ENCODE data around the gene CTU2. TPM values are rescaled to one million over a fixed set of nuclear protein-coding genes. Genes with fewer than 3 reads are reported as not detected.

CTU2 gene
- total and polyA plus RNA-seq, 2 of the 8 experiments (the other 6 are each of a cell fraction or from before 2014, with no cell fraction given): 32.7 to 42.9 TPM

DNA sequence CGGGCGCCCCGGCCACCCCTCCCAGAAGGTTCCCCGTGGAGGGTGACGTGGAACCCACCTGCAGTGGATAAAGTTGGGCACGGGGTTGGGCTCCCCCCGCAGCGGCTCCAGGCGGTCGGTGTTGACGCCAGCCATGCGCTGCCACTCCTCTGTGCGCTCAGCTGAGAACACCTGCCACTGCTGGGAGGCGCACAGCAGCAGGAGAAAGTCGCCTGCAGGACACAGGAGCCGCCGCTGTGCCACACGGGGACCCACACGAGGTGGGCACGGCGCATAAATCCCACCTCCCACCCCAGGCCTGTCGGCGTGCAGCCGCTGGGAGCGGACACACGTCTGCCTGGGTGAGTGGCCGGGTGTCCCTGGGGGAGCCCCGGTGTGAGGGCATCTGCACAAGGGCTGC, 20.7 kb downstream of the CTU2 start:
- peaks cover 0 to 8% of the 10 kb centered on the region in 2 experiments for H4K20me1 ChIP-seq (replicated peaks in 1 of 2; ENCODE audit: control insufficient read depth in 1 of 2, insufficient read depth in 2 of 2, low read length in 2 of 2)
- H3K4me2 ChIP-seq (ENCODE audit: insufficient read depth in 1 of 2, low read depth in 2 of 2, low read length in 2 of 2): no peak overlapping the region
- DNase-seq (ENCODE audit: low read depth in 1 of 2, low spot score in 2 of 2): no peak
- H3K79me2 ChIP-seq (ENCODE audit: control insufficient read depth in 1 of 2, insufficient read depth in 2 of 2, low read length in 2 of 2): no peaks in the 10 kb centered on the region
- H3K4me1 ChIP-seq (replicated peaks in 1 of 4; ENCODE audit: control insufficient read depth in 3 of 4, insufficient read depth in 4 of 4, low read length in 3 of 4): no peaks in the 10 kb centered on the region
- H3K9me3 ChIP-seq (ENCODE audit: insufficient read depth in 2 of 2, low read depth in 1 of 2, low read length in 1 of 2): no peaks in the 10 kb centered on the region
- H3K79me1 ChIP-seq (ENCODE audit: low read depth, low read length): no peaks in the 10 kb centered on the region
- H2BK12ac ChIP-seq (ENCODE audit: low read depth, low read length): no peak overlapping the region
- TF ChIP-seq EP300 (IDR thresholded peaks at IDR 0.05; ENCODE audit: borderline replicate concordance in 1 of 2, low read depth in 2 of 2, low read length in 2 of 2) (no peak), SRF (IDR thresholded peaks at IDR 0.05; ENCODE audit: low read depth, low read length) (no peak), YY1 (IDR thresholded peaks at IDR 0.05; ENCODE audit: low read depth, low read length) (no peak), MAFK (IDR thresholded peaks at IDR 0.05; ENCODE audit: low read depth, low read length) (no peak), JUND (IDR thresholded peaks at IDR 0.05; ENCODE audit: low read length) (no peak)
- no peak overlapping the region for H2AFZ ChIP-seq (ENCODE audit: low read length)
- H3K27ac ChIP-seq (ENCODE audit: low read depth, low read length): no peak overlapping the region; the same call in 1 of the 2 replicates
- no peaks in the 10 kb centered on the region for H3K23me2 ChIP-seq (ENCODE audit: low read depth, low read length)
- 96% methylated on average over 28 of the region's 28 CpGs; no CpG with 5 or more reads in 1 of the 2 experiments for WGBS, 2 experiments (ENCODE audit: extremely low coverage in 1 of 2, insufficient coverage in 1 of 2, insufficient read length in 1 of 2, insufficient replicate concordance in 2 of 2, low coverage in 1 of 2, low lambda C conversion rate in 2 of 2, missing lambda C conversion rate in 1 of 2)
- H2BK5ac ChIP-seq (ENCODE audit: low read depth, low read length): no peak overlapping the region
- H3K27me3 ChIP-seq (replicated peaks in 1 of 4; ENCODE audit: control insufficient read depth in 3 of 4, extremely low read depth in 1 of 4, insufficient read depth in 3 of 4, low read length in 3 of 4): no peaks in the 10 kb centered on the region
- ChIA-PET POLR2A (ENCODE audit: partially characterized antibody) (no interaction called here), CTCF (ENCODE audit: partially characterized antibody) (no interaction called here)
- H4K91ac ChIP-seq (replicated peaks; ENCODE audit: insufficient read length, low read length): no peak overlapping the region
- no peak overlapping the region for H2BK120ac ChIP-seq (replicated peaks; ENCODE audit: low read depth, low read length)
- no peak overlapping the region for H3K9ac ChIP-seq (replicated peaks in 1 of 4; ENCODE audit: extremely low read depth in 1 of 4, low read depth in 3 of 4, low read length in 3 of 4)
- H3K4me3 ChIP-seq (ENCODE audit: extremely low read depth in 1 of 4, insufficient read depth in 2 of 4, low read depth in 3 of 4, low read length in 4 of 4): no peak overlapping the region
- no peak overlapping the region for H2BK20ac ChIP-seq (ENCODE audit: low read length)
- H2AK5ac ChIP-seq (ENCODE audit: low read depth, low read length): no peak overlapping the region
- H3K56ac ChIP-seq (replicated peaks; ENCODE audit: insufficient read length, low read depth, low read length): no peak overlapping the region
- no peak overlapping the region for H3K4ac ChIP-seq (replicated peaks; ENCODE audit: insufficient read length, low read depth, low read length)
- no peak overlapping the region for H4K5ac ChIP-seq (ENCODE audit: insufficient read length, low read depth, low read length)
- peaks cover 0 to 16% (median 1%) of the 10 kb centered on the region in 4 experiments; a peak in 2 of 8 replicates for H3K36me3 ChIP-seq (ENCODE audit: control insufficient read depth in 2 of 4, insufficient read depth in 4 of 4, low read length in 3 of 4)
- no peak overlapping the region for H4K8ac ChIP-seq (ENCODE audit: extremely low read depth, insufficient read depth, low read length)
- H3K14ac ChIP-seq (ENCODE audit: insufficient read length): no peak overlapping the region
- no peak for FAIRE-seq
- no peak overlapping the region for H2BK15ac ChIP-seq (ENCODE audit: low read length)
- H3K18ac ChIP-seq (ENCODE audit: extremely low read depth, low read length): no peak overlapping the region
- no peak overlapping the region for H3K23ac ChIP-seq (ENCODE audit: insufficient read length)

Data from H1 (cell line).